Suprapubic skin (tissue), 4 donors: ENCODE measurements around the gene ADNP2. TPM values are rescaled to one million over a fixed set of nuclear protein-coding genes. Genes with fewer than 3 reads are reported as not detected.
A peak's percentile ranks its signal among the peaks of the same experiment; 100 is the strongest.

Experiments used
- DNase-seq, 2 donors: peaks; one replicate each; pipeline ENCODE4 v3.0.0-alpha.2; 2019; ENCODE audit warnings: low spot score in 2 of 2
- H3K27ac ChIP-seq: fragments of 200-600 bp; sonication (generic); one replicate; pipeline ENCODE4 v1.5.1; 2019
- H3K27me3 ChIP-seq: fragments of 200-600 bp; sonication (generic); one replicate; pipeline ENCODE4 v1.5.1; 2019
- H3K36me3 ChIP-seq: fragments of 200-600 bp; sonication (generic); one replicate; pipeline ENCODE4 v1.5.1; 2019
- H3K4me1 ChIP-seq: fragments of 200-600 bp; sonication (generic); one replicate; pipeline ENCODE4 v1.5.1; 2019
- H3K4me3 ChIP-seq: fragments of 200-600 bp; sonication (generic); one replicate; pipeline ENCODE4 v1.5.1; 2019; ENCODE audit warnings: mild to moderate bottlenecking
- H3K9me3 ChIP-seq: fragments of 200-600 bp; sonication (generic); one replicate; pipeline ENCODE4 v1.5.1; 2019
- CTCF ChIP-seq, 2 donors: fragments of 200-600 bp in 1 of 2; fragments of 450-650 bp in 1 of 2; sonication (generic) in 1 of 2; IDR thresholded peaks; one replicate each; pipeline ENCODE4 v1.5.1; 2016 to 2019; ENCODE audit warnings: antibody characterized with exemption in 2 of 2, mild to moderate bottlenecking in 1 of 2, moderate library complexity in 1 of 2
- EP300 ChIP-seq: sonication (generic); formaldehyde crosslinking; IDR thresholded peaks from one replicate; pipeline ENCODE4 v1.6.1; 2017; ENCODE audit warnings: antibody characterized with exemption
- POLR2A ChIP-seq, 2 donors: fragments of 450-650 bp; IDR thresholded peaks; one replicate each; pipeline ENCODE4 v1.6.1; 2017; ENCODE audit warnings: antibody characterized with exemption in 2 of 2, mild to moderate bottlenecking in 2 of 2, moderate library complexity in 2 of 2
- POLR2AphosphoS5 ChIP-seq, 3 donors: sonication (generic); formaldehyde crosslinking; IDR thresholded peaks; one replicate each; pipeline ENCODE4 v1.6.1; 2017; ENCODE audit warnings: antibody characterized with exemption in 3 of 3
- WGBS: methylation state at CpG from one replicate; pipeline ENCODE4 v1.1.5; 2018; 5-methylcytosine and 5-hydroxymethylcytosine counted together
- total RNA-seq, 4 donors: library from RNA; depleted of rRNA; stranded (reverse); fragments of >200 nt; gene quantifications; one replicate each; pipeline ENCODE4 v1.1.0, GENCODE V29; 2016

Gene ADNP2
- total RNA-seq, 4 donors from 2014 or later, result 24.7 to 39.3 (median 32.7) TPM

DNA sequence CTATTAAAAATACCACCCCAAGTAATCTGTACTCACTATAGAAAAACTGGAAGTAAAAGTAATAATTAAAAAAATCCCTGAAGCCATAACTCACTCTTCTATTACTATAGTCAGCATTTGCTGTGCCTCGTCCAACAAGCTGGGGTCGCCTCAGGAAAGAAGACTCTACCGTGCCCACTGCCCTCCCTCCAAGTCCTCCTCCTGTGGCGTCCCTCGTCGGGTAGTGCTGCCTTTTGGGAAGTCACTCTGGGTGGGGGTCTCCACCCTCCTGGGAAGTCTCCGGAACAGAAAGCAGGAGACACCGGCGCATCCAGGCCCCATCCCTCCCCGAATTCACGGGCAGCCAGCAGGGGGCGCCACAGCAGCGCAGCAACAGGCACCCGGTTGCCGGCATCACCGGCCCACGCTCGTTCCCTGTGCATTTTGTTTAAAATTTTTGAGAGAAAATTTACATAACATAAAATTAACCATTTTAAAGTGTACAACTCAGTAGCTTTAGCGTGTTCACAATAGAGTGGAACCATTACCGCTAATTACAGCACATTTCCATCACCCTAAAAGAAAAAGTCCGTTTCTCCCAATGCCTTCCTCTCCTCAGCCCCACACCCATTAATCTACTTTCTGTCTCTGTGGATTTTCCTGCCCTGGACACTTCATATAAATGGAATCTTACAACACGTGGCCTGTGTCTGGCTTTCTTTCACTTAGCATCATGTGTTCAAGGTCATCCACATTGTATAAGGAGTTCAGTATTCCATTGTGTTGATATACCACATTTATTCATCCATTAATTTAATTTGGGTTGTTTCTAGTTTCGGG, 62.2 kb downstream of the ADNP2 start:
- Histone ChIP-seq H3K4me3 (no peak overlapping the region), H3K27ac (no peak overlapping the region), H3K27me3 (no peaks in the 10 kb centered on the region), H3K4me1 (peaks cover 30% of the 10 kb centered on the region), H3K36me3 (peaks cover 5% of the 10 kb centered on the region), H3K9me3 (no peaks in the 10 kb centered on the region)
- WGBS, result 21% methylated on average over 23 of the region's 23 CpGs
- TF ChIP-seq POLR2AphosphoS5 (IDR thresholded peaks at IDR 0.05) (no peak), EP300 (no peak), POLR2A (IDR thresholded peaks at IDR 0.05) (no peak), CTCF (IDR thresholded peaks at IDR 0.05) (peak; percentile 83 to 89)
- DNase-seq, result no peak

GRCh38 chr18:80172056-80172455, 63.0 kb downstream of the ADNP2 start:
- H3K36me3 ChIP-seq, result peaks cover 5% of the 10 kb centered on the region
- WGBS, result 60% methylated on average over 4 of the region's 4 CpGs
- no peaks in the 10 kb centered on the region for H3K27me3 ChIP-seq
- no peak overlapping the region for H3K4me3 ChIP-seq
- no peak for TF ChIP-seq CTCF (IDR thresholded peaks at IDR 0.05)
- no peak for TF ChIP-seq POLR2A (IDR thresholded peaks at IDR 0.05)
- no peak for TF ChIP-seq POLR2AphosphoS5 (IDR thresholded peaks at IDR 0.05)
- no peak for TF ChIP-seq EP300
- H3K4me1 ChIP-seq, result peaks cover 30% of the 10 kb centered on the region
- no peak for DNase-seq
- H3K27ac ChIP-seq, result no peak overlapping the region
- H3K9me3 ChIP-seq, result no peaks in the 10 kb centered on the region

DNA sequence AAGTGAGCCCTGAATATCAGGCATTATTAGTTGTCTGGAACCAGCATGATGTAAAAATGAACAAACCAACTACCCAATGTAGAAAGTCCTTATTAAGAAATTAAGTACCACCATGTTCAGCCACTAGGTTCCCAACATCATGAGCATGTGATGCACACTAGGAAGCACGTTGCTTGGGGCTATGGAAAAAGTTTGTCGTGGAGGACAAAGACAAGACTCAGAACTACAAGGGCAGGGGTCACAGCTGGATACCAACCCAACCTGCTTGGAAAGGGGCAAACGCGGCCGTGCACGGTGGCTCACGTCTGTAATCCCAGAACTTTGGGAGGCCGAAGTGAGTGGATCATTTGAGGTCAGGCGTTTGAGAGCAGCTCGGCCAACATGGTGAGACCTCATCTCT, 64.0 kb downstream of the ADNP2 start:
- no peaks in the 10 kb centered on the region for H3K9me3 ChIP-seq
- WGBS, result 79% methylated on average over 10 of the region's 10 CpGs

DNA sequence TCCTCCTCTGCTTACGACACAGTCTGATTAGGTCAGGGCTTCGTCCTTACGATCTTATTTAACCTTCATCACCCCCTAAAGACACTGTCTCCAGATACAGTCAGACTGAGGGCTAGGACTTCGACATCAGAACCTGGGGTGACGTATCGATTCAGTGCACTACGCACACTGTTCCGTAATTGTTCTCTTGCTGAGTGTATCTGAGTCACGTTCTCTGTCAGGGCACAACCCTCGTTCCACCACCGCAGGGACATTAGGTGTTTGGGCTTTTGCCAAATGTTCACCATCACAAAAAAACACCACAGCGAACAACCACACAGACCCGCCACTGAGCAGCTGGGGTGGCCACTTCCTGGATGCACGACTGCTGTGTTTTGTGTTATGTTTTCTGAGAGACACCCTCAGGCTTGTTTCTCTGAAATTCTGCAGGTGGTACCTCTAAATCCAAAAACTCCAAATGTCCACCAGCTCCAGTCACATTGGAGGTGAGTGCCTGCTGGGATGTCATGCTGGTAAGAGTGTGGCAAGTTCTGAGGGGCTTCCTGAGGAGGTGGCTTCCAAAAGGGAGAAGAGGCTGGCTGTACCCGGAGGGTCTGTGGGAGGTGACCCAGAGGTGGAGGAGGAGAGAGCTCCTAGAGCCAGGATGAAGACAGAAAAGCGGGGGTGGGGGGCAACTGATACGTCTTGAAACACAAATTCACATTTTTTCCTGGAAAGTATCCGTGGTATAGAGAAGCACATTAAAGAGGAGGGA, 66.6 kb downstream of the ADNP2 start:
- Histone ChIP-seq H3K4me3 (no peak overlapping the region), H3K27me3 (no peaks in the 10 kb centered on the region), H3K9me3 (no peaks in the 10 kb centered on the region), H3K36me3 (no peaks in the 10 kb centered on the region), H3K27ac (peak overlapping the region; percentile 37), H3K4me1 (peaks cover 59% of the 10 kb centered on the region)
- TF ChIP-seq CTCF (IDR thresholded peaks at IDR 0.05) (no peak), POLR2AphosphoS5 (IDR thresholded peaks at IDR 0.05) (no peak), POLR2A (IDR thresholded peaks at IDR 0.05) (no peak), EP300 (no peak)
- DNase-seq, result no peak
- WGBS, result 65% methylated on average over 17 of the region's 18 CpGs

More for the DNA sequence above, 64.0 kb downstream of the ADNP2 start:
- TF ChIP-seq POLR2A (IDR thresholded peaks at IDR 0.05), result no peak
- no peak for TF ChIP-seq CTCF (IDR thresholded peaks at IDR 0.05)
- no peak for TF ChIP-seq EP300
- no peak for TF ChIP-seq POLR2AphosphoS5 (IDR thresholded peaks at IDR 0.05)
- no peak overlapping the region for H3K4me3 ChIP-seq
- peaks cover 39% of the 10 kb centered on the region for H3K4me1 ChIP-seq
- DNase-seq, result no peak
- peaks cover 5% of the 10 kb centered on the region for H3K36me3 ChIP-seq
- no peaks in the 10 kb centered on the region for H3K27me3 ChIP-seq
- H3K27ac ChIP-seq, result no peak overlapping the region
